NCI-H146 treated with DMSO at 0.1 percent for 48 hours (cell line): ENCODE data around the gene RORC.
"Not testable (repeated sequence)": the region's sequence is repeated elsewhere in the genome, so short reads cannot be mapped to it uniquely, and the experiment has no call there.

ENCODE experiments used
- DNase-seq: peaks from one replicate; lab custom pipeline; 2025; ENCODE audit not compliant: unreplicated experiment; lab: John Stamatoyannopoulos, UW

Gene RORC

DNA sequence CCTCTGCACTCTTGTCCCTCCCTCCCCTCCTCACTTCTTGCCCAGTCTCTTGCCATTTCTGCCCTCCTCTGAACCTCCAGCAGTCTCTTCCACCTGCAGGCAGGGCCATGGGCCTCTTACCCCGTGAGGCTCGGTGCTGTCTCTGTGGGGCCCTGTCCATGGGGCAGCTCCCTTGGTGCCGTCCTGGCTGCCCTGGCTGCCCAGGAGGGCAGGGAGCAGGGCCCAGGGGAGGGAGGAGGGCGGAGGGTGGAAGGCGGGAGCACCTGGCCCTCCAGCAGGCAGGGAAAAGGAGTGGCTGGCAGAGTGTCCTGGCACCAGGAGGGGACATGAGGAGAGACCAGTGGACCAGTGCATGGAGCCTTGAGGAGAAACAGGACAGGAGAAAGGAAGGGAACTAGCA, at the start of gene RORC:
RORC (minus strand) TSS at position 198 of the 400 bp plus-strand sequence; CDS start at position 160, 38 bp downstream.
- no peak for DNase-seq

DNA sequence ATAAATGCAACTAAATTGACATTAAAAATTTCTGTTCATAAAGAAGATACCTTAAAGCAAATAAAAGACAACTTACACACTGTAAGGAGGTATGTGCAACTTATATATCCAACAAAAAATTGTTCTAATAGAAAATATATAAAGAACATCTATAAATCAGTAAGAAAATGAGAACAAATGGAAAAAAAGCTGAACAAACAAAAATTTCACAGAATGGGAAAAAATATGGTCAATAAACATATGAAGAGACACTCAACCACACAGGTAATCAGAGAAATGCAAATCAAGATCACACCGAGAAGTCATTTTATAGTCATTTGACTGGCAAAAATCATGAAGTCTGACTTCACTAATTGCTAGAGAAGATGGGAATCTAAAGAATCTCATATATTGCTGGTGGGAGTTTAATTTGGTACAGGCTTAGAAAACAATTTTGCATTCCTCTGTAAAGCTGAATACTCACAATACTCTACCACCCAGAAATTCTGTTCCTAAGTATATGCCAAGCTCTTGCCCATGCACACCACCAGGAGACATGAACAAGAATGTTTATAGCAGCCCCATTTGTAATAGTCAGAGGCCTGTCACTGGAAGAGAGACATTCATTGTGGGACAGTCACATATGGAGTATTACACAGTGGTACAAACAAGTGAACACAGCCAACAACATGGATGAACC, 44.0 kb upstream of the RORC start:
- DNase-seq = no peak

DNA sequence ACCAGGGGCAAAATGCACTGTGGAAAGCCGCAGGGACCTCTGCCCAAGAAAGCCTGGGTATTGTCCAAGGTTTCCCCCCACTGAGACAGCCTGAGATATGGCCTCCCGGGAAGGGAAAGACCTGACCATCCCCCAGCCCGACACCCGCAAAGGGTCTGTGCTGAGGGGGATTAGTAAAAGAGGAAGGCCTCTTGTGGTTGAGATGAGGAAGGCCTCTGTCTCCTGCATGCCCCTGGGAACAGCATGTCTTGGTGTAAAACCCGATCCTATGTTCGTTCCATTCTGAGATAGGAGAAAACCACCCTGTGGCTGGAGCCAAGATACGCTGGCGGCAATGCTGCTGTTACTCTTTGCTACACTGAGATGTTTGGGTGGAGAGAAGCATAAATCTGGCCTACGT, 41.2 kb upstream of the RORC start:
- not testable (repeated sequence) for DNase-seq

DNA sequence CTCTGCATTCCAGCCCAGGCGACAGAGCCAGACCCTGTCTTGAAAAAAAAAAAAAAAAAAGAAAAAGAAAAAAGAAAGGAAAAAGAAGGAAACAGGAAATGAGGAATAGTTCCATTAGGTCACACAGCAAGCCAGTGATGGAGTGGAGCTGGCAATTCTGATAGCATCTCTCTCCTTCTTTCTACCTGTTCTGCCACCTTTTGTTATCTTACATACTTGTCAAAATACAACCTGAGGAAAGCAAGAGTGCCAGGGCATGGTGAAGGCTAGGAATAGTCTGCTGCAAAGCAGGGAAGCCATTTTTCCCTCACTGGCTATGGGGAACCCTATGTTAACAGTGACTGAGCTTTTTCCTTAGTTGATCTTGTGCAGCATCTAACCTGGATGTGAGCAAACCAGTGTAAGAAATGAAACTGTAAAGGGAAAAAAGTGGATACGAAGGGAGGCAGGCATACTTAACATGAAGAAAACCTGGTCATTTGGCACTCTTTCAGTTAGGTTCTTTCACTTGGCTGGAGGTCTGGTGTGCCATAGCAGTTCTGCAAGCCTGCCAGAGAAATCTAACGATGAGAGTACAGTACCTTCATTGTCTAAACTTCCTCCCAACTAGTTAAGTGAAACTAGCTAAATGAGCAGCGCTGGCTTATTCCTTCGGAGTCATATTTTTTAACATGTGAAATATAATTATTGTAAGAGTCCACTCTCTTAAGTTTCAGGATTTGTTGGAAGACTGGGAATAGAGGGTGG, 39.9 kb upstream of the RORC start:
- no peak for DNase-seq

DNA sequence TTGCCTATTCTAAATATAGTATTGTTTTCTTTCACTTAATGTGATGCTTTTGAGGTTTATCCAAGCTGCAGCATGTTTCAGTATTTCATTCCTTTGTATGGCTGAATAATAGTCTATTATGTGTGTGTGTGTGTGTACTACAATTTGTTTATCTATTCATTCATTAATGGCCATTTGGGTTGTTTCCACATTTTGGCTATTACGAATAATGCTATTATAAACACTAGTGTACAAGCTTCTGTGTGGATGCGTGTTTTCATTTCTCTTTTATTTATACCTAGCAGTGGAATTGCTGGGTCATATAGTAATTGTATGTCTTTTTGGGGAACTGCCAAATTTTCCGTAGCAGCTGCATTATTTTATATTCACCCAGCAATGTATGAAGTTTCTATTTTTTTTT, 36.9 kb upstream of the RORC start:
- DNase-seq = no peak

DNA sequence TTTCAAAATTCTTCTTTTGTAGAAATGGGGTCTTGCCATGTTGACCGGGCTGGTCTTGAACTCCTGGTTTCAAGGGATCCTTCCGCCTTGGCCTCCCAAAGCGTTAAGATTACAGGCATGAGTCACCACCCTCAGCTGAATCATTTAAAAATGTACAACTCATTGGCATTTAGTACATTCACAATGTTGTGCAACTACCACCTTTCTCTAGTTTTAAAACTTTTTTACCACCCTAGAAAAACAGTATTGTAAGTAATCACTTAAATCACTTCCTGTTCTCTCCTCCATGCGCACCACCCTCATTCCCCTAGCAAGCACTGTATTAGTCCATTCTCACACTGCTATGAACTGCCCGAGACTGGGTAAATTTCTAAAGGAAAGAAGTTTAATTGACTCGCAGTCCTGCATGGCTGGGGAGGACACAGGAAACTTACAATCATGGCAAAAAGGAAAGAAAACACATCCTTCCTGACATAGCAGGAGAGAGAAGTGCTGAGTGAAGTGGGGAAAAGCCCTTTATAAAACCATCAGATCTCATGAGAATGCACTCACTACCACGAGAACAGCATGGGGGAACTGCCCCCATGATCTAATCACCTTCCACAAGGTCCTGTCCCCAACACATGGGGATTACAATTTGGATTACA, 36.3 kb upstream of the RORC start:
- no peak for DNase-seq

DNA sequence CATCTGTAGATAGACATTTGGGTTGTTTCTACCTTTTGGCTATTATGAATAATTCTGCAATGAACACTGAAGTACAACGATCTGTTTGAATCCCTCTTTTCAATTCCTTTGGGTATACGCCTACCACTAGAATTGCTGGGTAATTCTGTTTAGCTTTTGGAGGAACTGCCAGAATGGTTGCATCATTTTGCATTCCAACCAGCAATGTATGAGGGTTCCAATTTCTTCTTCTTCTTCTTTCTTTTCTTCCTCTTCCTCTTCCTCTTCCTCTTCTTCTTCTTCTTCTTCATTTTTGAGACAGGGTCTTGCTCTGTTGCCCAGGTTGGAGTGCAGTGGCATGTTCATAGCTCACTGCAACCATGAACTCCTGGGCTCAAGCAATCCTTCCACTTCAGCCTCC, 35.7 kb upstream of the RORC start:
- DNase-seq = no peak

DNA sequence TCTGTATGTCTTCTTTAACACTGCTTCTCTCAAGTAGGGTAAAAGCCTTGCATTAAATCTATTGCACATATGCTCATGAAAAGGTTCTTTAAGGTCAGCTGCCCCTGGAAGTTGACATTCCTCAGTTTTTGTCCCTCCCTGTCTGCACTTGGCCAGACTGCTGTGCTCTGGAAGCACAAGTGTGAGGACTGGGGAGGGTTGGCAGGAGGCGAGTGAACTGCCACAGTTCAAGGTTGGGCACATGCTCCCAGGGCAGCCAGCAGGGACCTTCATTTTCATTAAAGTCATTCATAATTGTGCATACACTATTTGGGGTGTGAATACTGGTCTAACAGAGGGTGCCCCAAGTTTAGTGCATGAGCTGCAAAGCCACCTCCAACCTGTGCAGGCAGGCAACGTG, 32.8 kb upstream of the RORC start:
- DNase-seq = no peak

DNA sequence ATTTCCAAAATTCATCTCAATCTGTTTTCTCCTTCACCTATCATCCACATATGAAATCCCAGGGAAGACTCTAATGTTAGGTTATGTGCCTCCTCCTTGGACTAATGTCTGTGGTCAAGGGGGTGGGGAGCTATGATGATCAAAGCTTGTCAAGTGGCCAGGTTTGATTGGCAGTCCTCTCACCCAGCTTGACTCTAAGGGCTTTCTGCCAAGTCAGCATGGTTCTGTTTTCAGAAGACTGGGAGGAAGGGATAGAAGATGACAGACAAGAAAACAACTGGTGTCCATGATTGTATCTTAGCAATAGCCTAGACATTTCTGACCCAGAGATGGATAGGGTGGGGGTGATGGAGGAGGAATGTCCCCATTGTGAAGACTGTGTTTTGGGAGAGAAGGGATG, 31.0 kb upstream of the RORC start:
- DNase-seq = no peak

DNA sequence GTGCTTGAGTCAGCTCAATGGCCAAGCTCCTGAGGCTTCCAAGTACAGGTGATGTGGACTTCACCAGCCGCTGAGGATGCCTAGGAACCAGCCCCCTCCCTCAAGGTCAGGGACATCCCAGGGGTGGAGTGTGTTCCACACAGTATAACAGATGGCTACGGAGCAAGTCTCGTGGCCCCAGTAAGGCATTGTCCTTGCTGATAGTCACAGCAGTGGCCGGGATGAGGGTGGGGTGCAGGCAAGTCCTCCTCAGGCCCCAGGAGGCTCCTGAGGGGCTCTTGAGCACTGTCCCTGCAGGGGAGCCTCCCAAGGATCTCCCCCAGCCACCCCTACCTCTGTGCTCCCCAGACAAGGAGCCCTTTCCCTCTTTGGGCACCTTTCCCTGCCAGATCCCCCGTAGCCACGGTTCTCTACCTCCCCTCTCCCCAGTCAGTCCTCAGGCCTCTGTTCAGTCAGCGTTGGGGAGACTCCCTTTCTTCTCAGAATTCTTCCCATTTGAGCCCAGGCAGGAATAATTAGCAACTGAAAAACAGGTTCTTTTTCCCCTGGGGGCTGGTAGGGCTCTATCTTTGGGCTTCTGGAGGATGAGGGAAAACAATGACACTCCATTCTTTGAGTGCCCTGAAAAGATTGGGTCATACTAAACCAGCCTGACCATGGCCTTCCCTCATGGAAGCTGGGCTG, 29.0 kb upstream of the RORC start:
- DNase-seq = no peak

DNA sequence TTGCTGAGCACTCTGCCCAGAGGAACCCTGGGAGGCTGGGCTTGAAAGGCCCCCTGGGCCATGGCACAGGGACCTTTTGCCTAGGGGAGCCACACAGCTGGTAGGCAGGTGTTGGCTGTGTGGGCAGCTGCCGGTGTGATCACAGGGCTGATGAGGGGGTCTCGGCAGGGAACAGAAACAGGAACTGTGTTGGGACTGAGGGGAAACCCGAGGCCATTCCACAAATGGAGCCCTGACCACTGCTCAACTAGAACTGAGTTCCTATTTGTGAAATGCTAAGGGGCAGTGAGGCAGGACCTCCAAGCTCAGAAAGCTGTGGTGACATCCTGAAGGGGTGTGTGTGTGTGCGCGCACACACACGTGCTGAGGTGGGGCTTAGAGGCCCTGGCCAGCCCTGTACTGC, 28.3 kb upstream of the RORC start:
- no peak for DNase-seq

DNA sequence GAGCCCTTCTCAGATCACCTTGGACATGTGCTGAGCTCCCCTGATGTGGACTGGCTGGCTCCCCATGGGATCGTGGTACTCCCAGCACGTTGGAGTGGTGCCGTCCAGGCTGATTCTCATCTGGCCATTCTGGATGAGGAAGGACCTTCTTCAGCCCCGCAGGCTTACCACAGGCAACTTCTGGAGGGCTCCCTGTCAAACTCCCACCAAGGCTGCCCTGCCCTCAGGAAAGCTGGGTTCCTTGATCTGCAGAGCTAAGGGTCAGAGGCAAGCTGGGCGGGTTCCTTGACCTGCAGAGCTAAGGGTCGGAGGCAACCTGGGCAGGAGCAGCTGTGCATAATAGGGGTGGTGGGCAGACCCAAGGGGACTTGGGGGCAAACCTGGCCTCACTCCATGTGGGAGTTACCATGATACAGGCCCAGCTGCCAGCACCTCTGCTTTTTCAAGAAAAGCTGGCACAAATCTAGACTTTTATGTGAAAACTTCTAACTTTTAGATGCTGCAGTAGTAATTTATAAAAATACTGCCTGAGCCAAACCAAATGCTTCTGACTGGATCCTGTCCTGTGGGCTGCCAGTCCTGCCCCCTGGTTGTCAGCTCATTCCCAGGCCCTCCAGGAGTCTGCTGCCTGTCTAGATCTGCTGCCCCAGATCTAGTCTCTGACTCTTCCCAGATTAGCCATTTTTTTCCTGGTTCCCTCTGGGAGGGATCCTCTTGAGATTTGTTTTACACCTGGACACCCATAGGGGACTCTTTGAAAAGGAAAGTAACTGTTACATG, 27.5 kb upstream of the RORC start:
- DNase-seq = no peak

DNA sequence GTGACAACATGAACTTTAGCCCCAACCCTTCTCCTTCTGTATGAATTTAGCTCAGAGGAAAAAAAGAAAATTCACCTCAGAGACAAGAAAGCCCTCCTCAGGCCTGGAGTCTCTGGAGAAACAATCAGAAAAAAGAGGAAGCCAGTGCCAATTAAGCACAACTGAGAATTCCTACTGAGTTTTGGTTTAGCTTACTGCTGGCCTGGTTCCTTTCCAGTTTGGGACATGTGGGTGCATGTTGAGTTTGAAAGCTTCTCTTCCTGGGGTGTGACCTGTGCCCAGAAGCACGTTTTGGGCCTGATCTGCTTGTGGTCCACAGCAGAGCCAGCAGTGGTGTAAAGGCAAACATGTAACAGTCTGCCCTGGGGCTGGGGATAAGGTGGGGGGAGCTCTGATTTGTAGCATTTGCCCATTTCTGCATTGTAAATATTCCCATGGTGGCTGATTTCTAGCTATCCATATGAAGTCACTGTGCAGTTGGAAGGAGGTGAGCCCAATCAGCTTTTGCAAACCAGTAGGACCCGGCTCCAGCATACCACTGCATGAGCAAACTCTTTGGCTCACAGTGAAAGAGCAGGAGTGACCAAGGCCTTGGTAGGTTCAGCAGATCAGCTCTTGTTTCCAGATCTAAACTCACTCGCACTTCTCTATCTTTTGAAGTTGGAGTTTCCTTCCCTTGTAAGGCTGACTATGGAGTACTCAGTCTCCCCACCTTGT, 26.6 kb upstream of the RORC start:
- DNase-seq = no peak

DNA sequence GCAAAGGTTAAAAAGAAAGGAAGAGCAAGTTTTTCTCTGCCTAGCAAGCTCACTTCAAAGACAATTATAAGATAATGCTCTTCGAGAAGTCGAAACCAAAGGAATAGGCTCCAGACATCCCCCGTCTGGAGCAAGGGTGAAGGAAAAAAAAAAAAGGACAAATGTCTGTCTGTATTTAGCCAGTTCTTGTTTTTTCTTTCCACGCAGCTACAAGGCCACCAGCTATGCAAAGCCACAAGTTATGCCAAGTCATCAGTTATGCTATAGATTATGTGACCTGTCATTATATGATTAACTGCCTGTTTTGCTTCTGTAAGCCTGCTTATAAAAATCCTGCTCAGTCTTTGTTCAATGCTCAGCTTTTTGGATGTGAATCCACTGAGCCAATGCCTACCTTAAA, 24.3 kb upstream of the RORC start:
- no peak for DNase-seq

DNA sequence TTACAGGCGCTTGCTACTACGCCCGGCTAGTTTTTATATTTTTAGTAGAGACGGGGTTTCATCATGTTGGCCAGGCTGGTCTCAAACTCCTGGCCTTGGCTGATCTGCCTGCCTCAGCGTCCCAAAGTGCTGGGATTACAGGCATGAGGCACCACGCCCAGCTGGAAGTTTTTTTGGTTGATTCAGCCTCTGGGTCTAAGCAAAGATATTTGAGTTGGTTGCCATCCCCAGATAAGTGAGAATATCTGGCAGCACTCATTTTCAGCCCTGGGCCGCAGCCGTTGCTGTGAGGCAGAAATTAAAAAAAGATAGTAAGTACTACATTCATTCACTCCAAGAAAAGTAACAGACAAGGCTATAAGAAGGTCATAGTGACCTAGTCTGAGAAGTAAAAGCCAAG, 23.9 kb upstream of the RORC start:
- DNase-seq = not testable (repeated sequence)

DNA sequence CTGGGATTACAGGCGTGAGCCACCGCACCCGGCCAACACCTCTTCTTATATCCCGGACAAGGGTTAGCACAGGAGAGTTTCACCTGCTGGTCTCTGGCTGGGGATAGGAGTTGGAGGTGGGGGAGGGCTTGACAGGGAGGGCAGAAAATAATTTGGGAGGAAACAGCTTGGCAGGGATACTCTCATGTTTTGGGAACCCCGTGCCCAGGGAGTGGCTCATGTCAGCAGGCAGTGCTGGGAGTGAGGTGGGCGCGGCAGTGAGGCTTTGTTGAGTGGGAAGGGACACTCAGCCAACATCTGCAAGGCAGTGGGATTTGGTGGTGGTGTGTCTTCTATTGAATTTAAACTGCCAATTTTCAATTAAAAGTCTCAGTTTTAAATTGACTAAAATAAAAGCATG, 23.1 kb upstream of the RORC start:
- DNase-seq = no peak

DNA sequence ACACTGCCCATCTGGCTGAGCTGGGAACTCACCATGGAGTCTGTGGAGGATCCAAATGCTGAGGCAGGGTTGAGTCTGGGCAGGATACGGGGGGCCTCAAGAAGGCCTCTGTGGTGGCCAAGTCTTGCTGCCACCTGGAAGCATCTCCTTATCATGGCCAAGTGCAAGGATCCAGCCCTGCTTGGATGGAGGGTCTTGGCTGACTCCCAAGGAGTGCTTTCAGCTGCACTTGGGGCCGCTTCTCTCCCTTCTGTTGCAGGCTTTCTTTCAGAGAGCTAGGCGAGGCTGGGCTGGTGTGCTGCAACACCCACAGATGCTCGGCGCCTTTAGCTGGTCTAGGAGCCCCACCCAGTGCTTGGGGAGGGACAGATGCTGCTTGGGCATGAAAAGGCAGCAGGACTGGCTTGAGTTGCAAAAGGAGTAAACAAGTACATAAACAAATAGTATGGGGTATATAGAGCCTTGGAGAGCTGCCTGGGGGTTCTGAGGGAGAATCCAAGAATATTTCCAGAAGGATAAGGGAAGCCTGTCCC, 21.9 kb upstream of the RORC start, which contains the start of gene THEM5:
THEM5 (minus strand) TSS at position 302 of the 533 bp plus-strand sequence; CDS start at position 155, 147 bp downstream.
- no peak for DNase-seq

DNA sequence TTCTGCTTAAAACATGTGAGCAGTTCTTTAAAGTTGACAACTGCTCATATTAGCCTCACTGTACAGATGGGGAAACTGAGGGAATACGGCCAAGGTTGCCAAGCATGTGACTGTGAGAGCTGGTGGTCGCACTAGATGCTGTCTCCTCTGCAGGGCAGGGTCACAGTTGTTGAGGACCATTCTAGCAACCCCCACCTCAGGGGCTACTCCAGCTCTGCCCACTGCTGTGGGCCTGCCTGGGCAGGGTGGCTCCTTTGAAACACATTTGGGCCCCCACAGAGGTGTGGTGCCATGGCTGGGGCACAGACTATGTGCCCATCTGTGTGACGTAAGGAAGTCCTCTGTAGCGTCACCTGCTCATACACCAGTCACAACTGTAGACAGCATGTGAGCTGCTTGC, 21.1 kb upstream of the RORC start:
- DNase-seq = no peak

DNA sequence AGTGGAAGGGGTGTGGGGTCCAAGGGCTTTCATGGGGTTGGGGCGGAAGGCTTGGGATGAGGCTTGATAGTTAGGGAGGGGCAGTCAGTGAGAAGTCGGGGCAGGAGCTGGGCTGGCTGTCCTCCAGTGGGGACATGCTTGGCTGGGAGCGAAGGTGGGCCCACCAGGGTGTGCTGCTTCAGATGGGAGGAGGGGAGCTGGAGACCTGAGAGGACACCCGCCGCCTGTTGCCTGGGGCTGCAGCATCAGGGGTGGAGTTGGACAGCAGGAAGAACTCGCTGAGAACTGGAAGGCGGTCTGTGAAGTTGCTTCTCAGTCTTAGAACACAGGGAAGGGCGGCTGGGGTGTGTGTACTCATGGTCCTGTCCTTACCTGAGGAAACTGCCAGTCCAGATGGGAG, 20.3 kb upstream of the RORC start:
- no peak for DNase-seq

DNA sequence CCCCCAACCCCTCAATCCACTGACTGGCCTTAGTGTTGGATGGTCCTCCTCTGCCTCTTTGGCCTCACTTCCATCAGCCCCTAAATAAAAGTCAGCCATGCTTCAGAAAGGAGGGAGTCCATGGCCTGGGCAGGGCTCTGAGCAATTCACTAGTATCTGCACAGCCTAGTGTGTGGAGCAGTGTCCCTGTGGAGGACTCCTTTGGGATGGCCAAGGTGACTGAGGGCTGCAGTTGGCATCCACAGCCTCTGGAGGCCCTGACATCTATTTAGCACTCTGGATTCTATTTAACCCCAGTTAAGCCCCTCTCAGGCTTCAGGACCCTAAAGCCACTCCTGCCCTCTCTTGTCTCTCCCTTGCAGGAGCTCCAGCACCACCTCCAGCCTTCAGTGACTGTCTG, 18.3 kb upstream of the RORC start:
- DNase-seq = no peak
